Measurements from ENCODE around the gene WBP2NL.

The WBP2NL gene

DNA sequence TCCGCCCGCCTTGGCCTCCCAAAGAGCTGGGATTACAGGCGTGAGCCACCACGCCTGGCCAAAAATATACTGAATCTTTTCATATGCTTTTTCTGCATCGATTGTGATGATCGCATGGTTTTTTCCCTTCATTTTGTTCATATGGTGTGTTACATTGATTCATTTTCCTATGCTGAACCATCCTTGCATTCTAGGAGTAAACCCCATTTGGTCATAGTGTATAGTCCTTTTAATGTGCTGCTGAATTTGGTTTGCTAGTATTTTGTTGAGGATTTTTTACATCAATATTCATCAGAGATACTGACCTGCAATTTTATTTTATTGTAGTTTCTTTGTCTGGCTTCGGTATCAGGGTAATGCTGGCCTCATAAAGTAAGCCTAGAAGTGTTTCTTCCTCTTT lies 12.2 kb downstream of the WBP2NL start:
- Histone ChIP-seq H2AFZ (no peak overlapping the region), H3K4me3 (ENCODE audit: low read depth, low read length) (no peak overlapping the region), H3K27ac (no peak overlapping the region), H3K27me3 (ENCODE audit: control insufficient read depth, insufficient read depth, low read length) (no peaks in the 10 kb centered on the region), H3K4me1 (no peaks in the 10 kb centered on the region), H3K9ac (no peak overlapping the region), H3K36me3 (ENCODE audit: control insufficient read depth, insufficient read depth, low read length) (peaks cover 2% of the 10 kb centered on the region), H3K9me3 (ENCODE audit: control insufficient read depth, low read length) (no peaks in the 10 kb centered on the region), H3K4me2 (ENCODE audit: low read length) (no peak overlapping the region), H3K79me2 (no peaks in the 10 kb centered on the region)
- TF ChIP-seq, protein P1, sequence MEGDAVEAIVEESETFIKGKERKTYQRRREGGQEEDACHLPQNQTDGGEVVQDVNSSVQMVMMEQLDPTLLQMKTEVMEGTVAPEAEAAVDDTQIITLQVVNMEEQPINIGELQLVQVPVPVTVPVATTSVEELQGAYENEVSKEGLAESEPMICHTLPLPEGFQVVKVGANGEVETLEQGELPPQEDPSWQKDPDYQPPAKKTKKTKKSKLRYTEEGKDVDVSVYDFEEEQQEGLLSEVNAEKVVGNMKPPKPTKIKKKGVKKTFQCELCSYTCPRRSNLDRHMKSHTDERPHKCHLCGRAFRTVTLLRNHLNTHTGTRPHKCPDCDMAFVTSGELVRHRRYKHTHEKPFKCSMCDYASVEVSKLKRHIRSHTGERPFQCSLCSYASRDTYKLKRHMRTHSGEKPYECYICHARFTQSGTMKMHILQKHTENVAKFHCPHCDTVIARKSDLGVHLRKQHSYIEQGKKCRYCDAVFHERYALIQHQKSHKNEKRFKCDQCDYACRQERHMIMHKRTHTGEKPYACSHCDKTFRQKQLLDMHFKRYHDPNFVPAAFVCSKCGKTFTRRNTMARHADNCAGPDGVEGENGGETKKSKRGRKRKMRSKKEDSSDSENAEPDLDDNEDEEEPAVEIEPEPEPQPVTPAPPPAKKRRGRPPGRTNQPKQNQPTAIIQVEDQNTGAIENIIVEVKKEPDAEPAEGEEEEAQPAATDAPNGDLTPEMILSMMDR (IDR thresholded peaks at IDR 0.05) = no peak

DNA sequence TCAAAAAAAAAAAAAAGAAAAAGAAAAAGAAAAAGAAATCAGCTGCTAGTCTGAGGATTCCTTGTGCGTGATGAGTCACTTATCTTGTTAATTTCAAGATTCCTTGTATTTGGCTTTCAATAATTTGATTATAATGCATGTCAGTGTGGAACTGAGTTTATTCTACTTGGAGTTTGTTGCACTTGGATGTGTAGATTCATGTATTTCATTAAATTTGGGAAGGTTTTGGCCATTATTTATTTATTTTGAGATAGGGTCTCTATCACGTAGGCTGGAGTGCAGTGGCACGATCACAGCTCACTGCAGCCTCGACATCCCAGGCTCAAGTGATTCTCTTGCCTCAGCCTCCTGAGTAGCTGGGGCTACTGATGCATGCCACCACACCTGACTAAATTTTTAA lies 14.8 kb downstream of the WBP2NL start:
- H3K4me1 ChIP-seq = no peaks in the 10 kb centered on the region
- H3K9ac ChIP-seq = no peak overlapping the region
- no peak overlapping the region for H3K27ac ChIP-seq
- H3K36me3 ChIP-seq (ENCODE audit: control insufficient read depth, insufficient read depth, low read length) = peaks cover 2% of the 10 kb centered on the region
- no peaks in the 10 kb centered on the region for H3K27me3 ChIP-seq (ENCODE audit: control insufficient read depth, insufficient read depth, low read length)
- H3K4me2 ChIP-seq (ENCODE audit: low read length) = no peak overlapping the region
- no peak overlapping the region for H2AFZ ChIP-seq
- H3K79me2 ChIP-seq = no peaks in the 10 kb centered on the region
- no peak overlapping the region for H3K4me3 ChIP-seq (ENCODE audit: low read depth, low read length)
- H3K9me3 ChIP-seq (ENCODE audit: control insufficient read depth, low read length) = no peaks in the 10 kb centered on the region
- TF ChIP-seq, protein P1 (IDR thresholded peaks at IDR 0.05) = no peak

DNA sequence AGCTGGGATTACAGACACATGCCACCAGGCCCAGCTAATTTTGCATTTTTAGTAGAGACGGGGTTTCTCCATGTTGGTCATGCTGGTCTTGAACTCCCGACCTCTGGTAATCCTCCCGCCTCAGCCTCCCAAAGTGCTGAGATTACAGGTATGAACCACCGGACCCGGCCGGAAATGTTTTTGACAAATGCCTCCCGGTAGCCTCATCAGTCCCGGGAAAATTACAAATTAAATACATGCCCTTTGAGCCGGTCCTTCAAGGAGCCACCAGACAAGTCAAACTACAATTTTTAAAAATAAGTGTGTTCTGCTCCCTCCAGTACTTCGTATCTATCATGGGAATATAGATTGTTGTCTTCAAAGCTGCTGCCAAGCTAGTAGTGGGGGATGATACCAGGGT lies 17.5 kb downstream of the WBP2NL start:
- Histone ChIP-seq H3K9me3 (ENCODE audit: control insufficient read depth, low read length) (no peaks in the 10 kb centered on the region), H3K36me3 (ENCODE audit: control insufficient read depth, insufficient read depth, low read length) (peaks cover 2% of the 10 kb centered on the region), H3K4me2 (ENCODE audit: low read length) (no peak overlapping the region), H3K79me2 (no peaks in the 10 kb centered on the region), H3K27ac (no peak overlapping the region), H3K27me3 (ENCODE audit: control insufficient read depth, insufficient read depth, low read length) (no peaks in the 10 kb centered on the region), H3K4me1 (no peaks in the 10 kb centered on the region), H2AFZ (no peak overlapping the region), H3K4me3 (ENCODE audit: low read depth, low read length) (no peak overlapping the region), H3K9ac (no peak overlapping the region)
- TF ChIP-seq, protein P1 (IDR thresholded peaks at IDR 0.05) = no peak

DNA sequence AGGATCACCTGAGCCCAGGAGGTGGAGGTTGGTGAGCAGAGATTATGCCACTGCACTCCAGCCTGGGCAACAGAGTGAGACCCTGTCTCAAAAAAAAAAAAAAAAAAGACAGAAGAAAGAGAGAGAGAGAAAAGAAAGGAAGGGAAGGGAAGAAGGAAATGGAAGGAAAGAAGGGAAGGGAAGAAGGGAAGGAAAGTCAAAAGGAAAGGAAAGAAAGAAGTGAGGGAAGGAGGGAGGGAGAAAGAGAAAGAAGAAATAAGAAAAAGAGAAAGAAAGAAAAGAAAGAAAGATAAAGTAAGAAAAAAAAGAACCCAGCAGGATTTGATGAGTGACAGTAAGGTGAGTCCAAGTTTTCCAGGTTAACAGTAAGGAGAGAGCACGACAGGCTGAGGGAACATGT lies 19.6 kb downstream of the WBP2NL start:
- TF ChIP-seq, protein P1 (IDR thresholded peaks at IDR 0.05) = no peak
- H3K4me2 ChIP-seq (ENCODE audit: low read length) = no peak overlapping the region
- no peak overlapping the region for H3K27ac ChIP-seq
- no peaks in the 10 kb centered on the region for H3K9me3 ChIP-seq (ENCODE audit: control insufficient read depth, low read length)
- H3K9ac ChIP-seq = no peak overlapping the region
- H3K36me3 ChIP-seq (ENCODE audit: control insufficient read depth, insufficient read depth, low read length) = peaks cover 2% of the 10 kb centered on the region
- H3K79me2 ChIP-seq = no peaks in the 10 kb centered on the region
- no peaks in the 10 kb centered on the region for H3K4me1 ChIP-seq
- H2AFZ ChIP-seq = no peak overlapping the region
- H3K27me3 ChIP-seq (ENCODE audit: control insufficient read depth, insufficient read depth, low read length) = no peaks in the 10 kb centered on the region
- no peak overlapping the region for H3K4me3 ChIP-seq (ENCODE audit: low read depth, low read length)

DNA sequence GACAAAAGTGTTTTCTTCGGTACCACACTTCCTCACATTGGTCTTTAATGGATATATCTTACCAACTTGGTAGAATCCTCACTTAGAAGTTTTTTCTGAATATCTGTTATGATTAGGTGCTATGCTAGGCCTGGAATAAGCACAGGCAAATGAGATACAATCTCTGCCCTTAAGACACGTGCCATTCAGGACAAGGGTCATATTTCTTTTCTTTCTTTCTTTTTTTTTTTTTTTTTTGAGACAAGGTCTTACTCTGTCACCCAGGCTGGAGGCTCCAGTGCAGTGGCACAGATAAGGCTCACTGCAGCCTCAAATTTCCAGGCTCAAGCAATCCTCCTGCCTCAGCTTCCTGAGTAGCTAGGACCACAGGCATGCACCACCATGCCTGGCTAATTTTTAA lies 23.0 kb downstream of the WBP2NL start:
- H3K4me3 ChIP-seq (ENCODE audit: low read depth, low read length) = no peak overlapping the region
- H3K9me3 ChIP-seq (ENCODE audit: control insufficient read depth, low read length) = no peaks in the 10 kb centered on the region
- H3K27ac ChIP-seq = no peak overlapping the region
- H3K79me2 ChIP-seq = no peaks in the 10 kb centered on the region
- no peak overlapping the region for H2AFZ ChIP-seq
- no peaks in the 10 kb centered on the region for H3K27me3 ChIP-seq (ENCODE audit: control insufficient read depth, insufficient read depth, low read length)
- TF ChIP-seq, protein P1 (IDR thresholded peaks at IDR 0.05) = no peak
- H3K36me3 ChIP-seq (ENCODE audit: control insufficient read depth, insufficient read depth, low read length) = no peaks in the 10 kb centered on the region
- H3K9ac ChIP-seq = no peak overlapping the region
- H3K4me1 ChIP-seq = no peaks in the 10 kb centered on the region
- H3K4me2 ChIP-seq (ENCODE audit: low read length) = no peak overlapping the region
